ENCODE results near the gene CHCHD6. TPM values are rescaled to one million over a fixed set of nuclear protein-coding genes. Genes with fewer than 3 reads are reported as not detected.
A peak's percentile ranks its signal among the peaks of the same experiment; 100 is the strongest.

Gene CHCHD6, protein sequence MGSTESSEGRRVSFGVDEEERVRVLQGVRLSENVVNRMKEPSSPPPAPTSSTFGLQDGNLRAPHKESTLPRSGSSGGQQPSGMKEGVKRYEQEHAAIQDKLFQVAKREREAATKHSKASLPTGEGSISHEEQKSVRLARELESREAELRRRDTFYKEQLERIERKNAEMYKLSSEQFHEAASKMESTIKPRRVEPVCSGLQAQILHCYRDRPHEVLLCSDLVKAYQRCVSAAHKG
- 10.8 TPM for polyA plus RNA-seq
- long read RNA-seq, donor 1, partial matches to known transcripts, result 0 of 4 reads
- long read RNA-seq, donor 1, other reads (novel, unspliced or antisense), result 0 of 4 reads
- long read RNA-seq, donor 2, transcript CHCHD6-201 (8 exons, 1,006 nt), result major isoform, 8 of 8 reads
- long read RNA-seq, donor 2, partial matches to known transcripts, result 0 of 8 reads
- long read RNA-seq, donor 2, other reads (novel, unspliced or antisense), result 0 of 8 reads
- long read RNA-seq, donor 3, result 0 reads
- long read RNA-seq, donor 4, partial matches to known transcripts, result 0 of 1 reads
- long read RNA-seq, donor 4, other reads (novel, unspliced or antisense), result 0 of 1 reads
- long read RNA-seq, donor 5, transcript CHCHD6-201 (8 exons, 1,006 nt), result major isoform, 7 of 7 reads
- long read RNA-seq, donor 5, partial matches to known transcripts, result 0 of 7 reads
- long read RNA-seq, donor 5, other reads (novel, unspliced or antisense), result 0 of 7 reads
- long read RNA-seq, donor 6, partial matches to known transcripts, result 5 of 8 reads
- long read RNA-seq, donor 6, other reads (novel, unspliced or antisense), result 0 of 8 reads
- long read RNA-seq, donor 7, partial matches to known transcripts, result 0 of 4 reads
- long read RNA-seq, donor 7, other reads (novel, unspliced or antisense), result 0 of 4 reads
- long read RNA-seq, donor 8, partial matches to known transcripts, result 6 of 10 reads
- long read RNA-seq, donor 8, other reads (novel, unspliced or antisense), result 0 of 10 reads
- long read RNA-seq, donor 9, transcript CHCHD6-201 (8 exons, 1,006 nt), result major isoform, 5 of 5 reads
- long read RNA-seq, donor 9, partial matches to known transcripts, result 0 of 5 reads
- long read RNA-seq, donor 9, other reads (novel, unspliced or antisense), result 0 of 5 reads
- long read RNA-seq, donor 10, partial matches to known transcripts, result 0 of 4 reads
- long read RNA-seq, donor 10, other reads (novel, unspliced or antisense), result 0 of 4 reads
- long read RNA-seq, donor 11, partial matches to known transcripts, result 0 of 1 reads
- long read RNA-seq, donor 11, other reads (novel, unspliced or antisense), result 0 of 1 reads

DNA sequence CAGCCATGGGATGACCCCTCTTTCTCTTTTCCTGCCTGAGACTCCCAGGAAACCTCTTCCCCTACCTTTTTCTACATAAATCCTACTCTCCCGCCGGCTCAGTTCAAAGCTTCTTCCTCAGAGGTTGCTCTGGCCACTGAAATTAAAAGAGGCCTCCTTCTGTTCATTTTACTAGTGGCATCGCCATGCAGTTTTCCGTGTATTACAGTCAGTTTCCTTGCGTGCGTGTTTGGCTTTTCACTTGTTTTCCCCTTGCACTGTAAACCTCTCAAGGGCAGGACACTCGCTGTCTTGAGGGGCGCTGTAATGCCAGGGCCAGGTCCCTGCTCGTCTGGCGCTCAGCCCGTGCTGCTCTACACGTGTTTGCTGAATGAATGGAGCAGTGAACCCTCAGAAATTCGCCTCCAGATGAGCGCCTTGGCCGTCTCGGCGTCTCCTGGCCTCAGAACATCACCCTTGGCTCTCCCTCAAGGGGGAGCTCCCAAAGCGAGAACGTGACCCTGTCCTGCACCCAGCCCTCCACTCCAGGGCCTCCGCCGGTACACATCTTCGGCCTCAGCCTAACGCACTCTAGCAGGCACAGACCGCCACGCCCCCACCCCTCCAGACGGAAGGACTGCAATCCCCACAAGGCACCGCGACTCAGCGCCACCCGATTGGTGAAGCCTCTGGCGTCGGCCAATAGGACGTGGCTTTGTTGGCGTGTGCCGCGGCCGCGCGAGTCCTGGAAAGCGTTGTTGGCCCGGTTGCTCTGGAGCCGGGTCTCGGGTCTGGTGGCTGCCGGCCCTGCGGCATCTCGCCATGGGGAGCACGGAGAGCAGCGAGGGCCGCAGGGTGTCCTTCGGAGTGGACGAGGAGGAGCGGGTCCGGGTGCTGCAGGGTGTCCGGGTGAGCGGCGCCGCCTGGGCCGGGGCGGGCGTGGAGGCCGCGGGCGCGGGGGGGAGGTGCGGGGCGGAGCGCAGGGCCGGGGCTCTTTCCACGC is at the start of gene CHCHD6:
Gene CHCHD6 (plus strand): TSS at position 729 of the 982 bp plus-strand sequence. CDS start 73 bp downstream, at position 802.
- peak; percentile 91 to 95 for DNase-seq
- H3K4me3 ChIP-seq (ENCODE audit: low read length), result peak within 1 kb of the TSS; percentile 66
- H3K9me3 ChIP-seq (ENCODE audit: control insufficient read depth, low read depth, low read length), result no peaks in the 10 kb centered on the region
- H3K27ac ChIP-seq (ENCODE audit: low read length), result no peak within 1 kb of the TSS
- H3K27me3 ChIP-seq (ENCODE audit: control insufficient read depth, insufficient read depth, low read length), result peaks cover 6% of the 10 kb centered on the region
- no peaks in the 10 kb centered on the region for H3K36me3 ChIP-seq (ENCODE audit: control insufficient read depth, insufficient read depth, low read length)
- 34% methylated on average over 6 of the region's 69 CpGs for WGBS (ENCODE audit: insufficient coverage, low lambda C conversion rate)
- peaks cover 5% of the 10 kb centered on the region for H3K4me1 ChIP-seq (ENCODE audit: control insufficient read depth, insufficient read depth, low read length)

DNA sequence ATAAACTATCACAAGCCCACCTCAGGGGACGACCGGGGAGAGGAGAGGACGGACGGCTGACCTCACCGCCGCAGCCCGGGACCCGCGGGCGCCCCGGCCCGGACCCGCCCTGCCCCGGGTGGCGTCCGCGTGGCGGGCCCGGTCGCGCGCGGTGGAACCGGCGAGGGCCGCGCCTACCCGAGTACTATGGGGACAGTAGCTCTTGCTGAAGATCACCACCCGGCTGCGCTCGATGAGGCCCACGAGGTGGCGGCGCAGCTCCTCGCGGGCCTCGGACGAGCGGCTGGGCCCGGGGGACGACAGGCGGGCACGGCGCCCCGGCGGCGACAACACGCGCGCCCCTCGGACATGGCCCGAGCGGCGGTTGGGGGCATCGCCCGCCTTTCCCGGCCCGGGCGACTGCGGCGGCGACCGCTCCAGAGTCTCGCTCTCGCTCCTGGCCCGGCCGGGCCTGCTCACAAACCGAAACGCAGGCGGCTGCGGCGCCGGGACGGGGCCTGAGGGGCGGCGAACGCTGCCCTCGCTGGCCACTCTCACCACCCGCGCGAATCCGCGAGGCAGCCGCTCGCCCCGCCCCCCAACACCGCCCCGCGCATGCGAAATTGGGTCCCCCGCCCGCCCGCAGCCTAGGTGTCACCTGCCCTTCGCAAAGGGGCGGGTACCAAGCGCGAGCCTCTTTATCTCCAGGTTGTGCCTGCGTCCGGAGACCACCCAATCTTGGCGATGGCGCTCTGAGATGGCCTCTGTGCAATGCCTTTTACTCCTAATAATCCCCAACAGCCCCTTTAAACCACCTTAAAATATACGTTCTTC is 49.3 kb upstream of the CHCHD6 start, which contains the start of gene TXNRD3:
Gene TXNRD3 (minus strand): TSS at position 554 of the 813 bp plus-strand sequence.
- Histone ChIP-seq H3K27ac (ENCODE audit: low read length) (no peak within 1 kb of the TSS), H3K9me3 (ENCODE audit: control insufficient read depth, low read depth, low read length) (no peaks in the 10 kb centered on the region), H3K4me1 (ENCODE audit: control insufficient read depth, insufficient read depth, low read length) (no peaks in the 10 kb centered on the region), H3K36me3 (ENCODE audit: control insufficient read depth, insufficient read depth, low read length) (no peaks in the 10 kb centered on the region), H3K27me3 (ENCODE audit: control insufficient read depth, insufficient read depth, low read length) (peaks cover 8% of the 10 kb centered on the region), H3K4me3 (ENCODE audit: low read length) (peak within 1 kb of the TSS; percentile 40)
- WGBS (ENCODE audit: insufficient coverage, low lambda C conversion rate), result 0% methylated on average over 2 of the region's 102 CpGs
- DNase-seq, result peak; percentile 63 to 84

DNA sequence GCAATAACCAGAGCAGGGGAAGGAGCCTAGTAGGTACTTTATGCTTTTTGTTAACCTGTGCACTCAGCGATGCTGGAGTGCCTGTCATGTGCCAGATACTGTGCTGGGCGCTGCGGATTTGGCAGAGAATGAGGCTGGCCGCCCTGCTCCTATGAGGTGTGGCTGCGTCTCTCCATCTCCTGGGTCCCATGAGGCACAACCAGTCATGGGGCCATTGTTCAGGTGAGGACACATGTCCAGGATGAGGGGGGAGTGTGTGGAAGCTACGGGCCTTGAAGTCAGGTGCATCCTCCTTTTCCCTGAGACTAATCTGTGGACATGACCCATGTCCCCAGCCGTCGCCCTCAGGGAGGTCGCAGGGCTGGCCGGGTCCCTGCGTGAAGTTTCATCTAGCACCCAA is 48.2 kb upstream of the CHCHD6 start:
- no CpG with 5 or more reads among the region's 11 CpGs for WGBS (ENCODE audit: insufficient coverage, low lambda C conversion rate)
- Histone ChIP-seq H3K9me3 (ENCODE audit: control insufficient read depth, low read depth, low read length) (no peaks in the 10 kb centered on the region), H3K27me3 (ENCODE audit: control insufficient read depth, insufficient read depth, low read length) (peaks cover 20% of the 10 kb centered on the region), H3K4me1 (ENCODE audit: control insufficient read depth, insufficient read depth, low read length) (no peaks in the 10 kb centered on the region), H3K27ac (ENCODE audit: low read length) (no peak overlapping the region), H3K4me3 (ENCODE audit: low read length) (no peak overlapping the region), H3K36me3 (ENCODE audit: control insufficient read depth, insufficient read depth, low read length) (no peaks in the 10 kb centered on the region)
- no peak for DNase-seq

DNA sequence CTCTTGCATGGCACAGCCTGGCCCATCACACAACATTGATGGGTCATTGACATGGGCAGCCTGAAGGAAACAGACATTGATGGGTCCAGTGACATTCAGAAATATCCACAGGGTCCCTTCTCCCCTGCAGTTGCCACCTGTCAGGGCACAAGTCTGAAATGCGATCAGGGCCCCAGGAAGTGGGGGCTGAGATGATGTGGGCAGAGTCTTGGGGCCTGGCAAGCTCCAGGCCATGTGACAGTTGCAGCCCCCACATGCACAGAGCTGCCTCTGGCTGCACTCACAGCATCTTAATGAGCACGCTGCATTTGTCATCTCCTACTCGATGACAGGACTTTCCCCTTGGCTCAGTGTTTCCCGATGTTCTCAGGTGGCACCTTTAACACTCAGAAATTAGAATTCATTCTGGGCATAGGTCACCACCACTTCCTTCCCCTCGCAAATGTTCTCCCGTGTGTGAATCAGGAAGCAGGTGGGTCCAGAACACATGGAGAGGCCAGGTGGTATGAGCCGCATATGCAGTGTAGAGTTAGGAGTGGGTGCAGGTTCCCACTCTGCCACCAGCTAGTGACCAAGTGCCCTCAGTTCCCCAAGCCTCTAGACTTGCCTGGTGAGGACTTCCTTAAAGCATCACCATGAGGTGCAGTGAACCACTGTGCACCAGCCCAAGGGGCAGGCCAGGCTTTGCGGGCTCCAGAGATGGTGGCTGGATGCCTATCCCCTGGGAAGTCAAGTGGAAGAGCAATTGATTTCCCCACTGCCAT is 47.5 kb upstream of the CHCHD6 start:
- DNase-seq, result no peak
- H3K9me3 ChIP-seq (ENCODE audit: control insufficient read depth, low read depth, low read length), result no peaks in the 10 kb centered on the region
- H3K4me1 ChIP-seq (ENCODE audit: control insufficient read depth, insufficient read depth, low read length), result no peaks in the 10 kb centered on the region
- H3K27ac ChIP-seq (ENCODE audit: low read length), result no peak overlapping the region
- H3K4me3 ChIP-seq (ENCODE audit: low read length), result no peak overlapping the region
- peaks cover 26% of the 10 kb centered on the region for H3K27me3 ChIP-seq (ENCODE audit: control insufficient read depth, insufficient read depth, low read length)
- WGBS (ENCODE audit: insufficient coverage, low lambda C conversion rate), result no CpG with 5 or more reads among the region's 8 CpGs
- no peaks in the 10 kb centered on the region for H3K36me3 ChIP-seq (ENCODE audit: control insufficient read depth, insufficient read depth, low read length)

DNA sequence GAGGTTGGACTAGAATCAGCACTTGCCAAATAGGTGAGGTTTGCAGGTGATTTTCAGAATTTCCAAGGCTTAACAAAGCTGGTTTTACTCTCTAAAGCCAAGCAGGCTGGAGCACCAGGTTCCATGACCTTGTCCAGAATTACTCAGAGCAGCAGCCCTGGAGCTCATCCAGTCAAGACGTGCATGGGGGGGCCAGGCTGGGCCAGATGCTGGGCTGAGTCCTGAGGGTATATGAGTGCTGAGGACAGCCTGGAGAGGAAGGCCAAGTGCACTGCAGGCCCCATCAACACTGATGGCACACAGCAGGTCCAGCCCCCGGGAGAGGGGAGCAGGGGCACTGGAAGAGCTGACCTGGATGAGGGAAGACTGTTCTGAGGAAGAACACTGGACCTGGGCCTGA is 46.1 kb upstream of the CHCHD6 start:
- H3K27me3 ChIP-seq (ENCODE audit: control insufficient read depth, insufficient read depth, low read length), result peaks cover 40% of the 10 kb centered on the region
- no CpG with 5 or more reads among the region's 2 CpGs for WGBS (ENCODE audit: insufficient coverage, low lambda C conversion rate)
- no peak for DNase-seq
- H3K4me3 ChIP-seq (ENCODE audit: low read length), result no peak overlapping the region
- H3K27ac ChIP-seq (ENCODE audit: low read length), result no peak overlapping the region
- no peaks in the 10 kb centered on the region for H3K4me1 ChIP-seq (ENCODE audit: control insufficient read depth, insufficient read depth, low read length)
- no peaks in the 10 kb centered on the region for H3K36me3 ChIP-seq (ENCODE audit: control insufficient read depth, insufficient read depth, low read length)
- no peaks in the 10 kb centered on the region for H3K9me3 ChIP-seq (ENCODE audit: control insufficient read depth, low read depth, low read length)

DNA sequence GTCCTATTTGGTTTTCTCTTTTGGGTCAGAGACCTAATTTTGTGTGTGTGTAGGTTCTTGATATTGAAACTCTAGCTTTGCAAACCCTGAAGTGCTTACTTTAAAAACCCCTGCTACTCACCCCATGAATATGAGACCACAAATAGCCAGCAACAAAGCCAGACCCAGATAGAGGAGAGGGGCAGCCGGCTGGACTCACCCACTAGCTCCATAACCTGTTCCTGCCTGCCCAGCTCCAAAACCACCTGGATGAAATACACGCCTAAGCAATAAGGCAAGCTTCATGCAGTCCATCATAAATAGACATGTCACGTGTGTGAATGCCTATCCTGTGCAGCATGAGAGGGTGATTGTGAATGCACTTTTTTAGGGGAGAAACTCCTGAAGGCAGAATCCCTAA is 45.5 kb upstream of the CHCHD6 start:
- DNase-seq, result no peak
- Histone ChIP-seq H3K27ac (ENCODE audit: low read length) (no peak overlapping the region), H3K4me1 (ENCODE audit: control insufficient read depth, insufficient read depth, low read length) (no peaks in the 10 kb centered on the region), H3K9me3 (ENCODE audit: control insufficient read depth, low read depth, low read length) (no peaks in the 10 kb centered on the region), H3K27me3 (ENCODE audit: control insufficient read depth, insufficient read depth, low read length) (peaks cover 43% of the 10 kb centered on the region), H3K36me3 (ENCODE audit: control insufficient read depth, insufficient read depth, low read length) (no peaks in the 10 kb centered on the region), H3K4me3 (ENCODE audit: low read length) (no peak overlapping the region)
- no CpG with 5 or more reads among the region's 3 CpGs for WGBS (ENCODE audit: insufficient coverage, low lambda C conversion rate)

DNA sequence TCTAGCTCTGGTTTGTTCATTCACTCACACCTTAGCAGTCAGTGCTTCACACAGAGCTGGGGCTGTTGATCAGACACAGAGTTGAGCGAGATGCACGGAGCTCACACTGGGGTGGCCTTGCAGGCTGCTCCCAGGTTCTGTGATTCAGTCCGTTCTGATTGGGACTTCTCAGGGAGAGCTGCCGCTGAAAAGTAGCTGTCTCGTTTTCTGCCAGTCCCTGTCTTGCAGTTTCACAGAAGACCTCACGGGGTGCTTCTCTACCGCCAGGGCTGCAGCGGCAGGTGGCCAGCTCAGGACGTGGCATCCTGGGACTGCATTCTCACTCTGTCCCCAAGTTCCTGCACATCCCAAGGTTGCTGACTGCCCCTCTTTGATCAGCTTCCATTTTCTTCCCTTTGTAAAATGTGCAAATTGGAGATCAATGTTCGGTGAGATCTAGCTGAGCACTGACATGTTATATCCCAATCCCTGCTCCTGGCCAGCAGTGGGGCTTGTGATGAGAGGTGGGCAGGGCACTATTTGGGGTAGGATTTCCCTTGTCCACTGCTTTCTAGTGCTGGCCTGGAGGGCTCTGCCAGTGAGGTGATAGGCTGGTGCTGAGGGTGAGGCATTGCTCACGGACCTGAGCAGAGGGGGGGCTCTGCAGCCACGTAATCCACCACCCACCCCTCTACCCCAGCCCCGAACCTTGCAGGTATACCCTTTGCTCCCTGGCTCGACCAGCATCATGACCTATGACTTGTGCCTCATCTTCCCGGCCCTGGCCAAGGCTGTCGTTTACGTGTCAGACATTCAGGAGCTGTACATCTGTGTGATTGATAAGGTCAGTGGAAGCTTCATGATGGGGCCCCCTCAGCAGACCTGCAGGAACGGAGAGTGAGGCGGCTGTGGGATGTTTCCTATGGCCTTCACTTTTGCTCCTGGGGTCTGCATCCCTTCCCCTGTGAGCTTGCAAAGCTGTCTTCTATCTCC is 43.8 kb upstream of the CHCHD6 start:
- no peaks in the 10 kb centered on the region for H3K4me1 ChIP-seq (ENCODE audit: control insufficient read depth, insufficient read depth, low read length)
- no peak overlapping the region for H3K4me3 ChIP-seq (ENCODE audit: low read length)
- WGBS (ENCODE audit: insufficient coverage, low lambda C conversion rate), result no CpG with 5 or more reads among the region's 19 CpGs
- no peaks in the 10 kb centered on the region for H3K9me3 ChIP-seq (ENCODE audit: control insufficient read depth, low read depth, low read length)
- H3K27ac ChIP-seq (ENCODE audit: low read length), result no peak overlapping the region
- peaks cover 46% of the 10 kb centered on the region for H3K27me3 ChIP-seq (ENCODE audit: control insufficient read depth, insufficient read depth, low read length)
- no peaks in the 10 kb centered on the region for H3K36me3 ChIP-seq (ENCODE audit: control insufficient read depth, insufficient read depth, low read length)
- no peak for DNase-seq
